Duodenal mucosa (tissue), 2 donors: ENCODE data around the gene DTNBP1.
"Not testable (repeated sequence)": the region's sequence is repeated elsewhere in the genome, so short reads cannot be mapped to it uniquely, and the experiment has no call there.

Experiments
- H3K27ac ChIP-seq: one replicate; pipeline ENCODE4 v1.7.0; 2013; ENCODE audit warnings: low read depth, low read length
- H3K27me3 ChIP-seq, 2 donors: one replicate each; pipeline ENCODE4 v1.7.0; 2013; ENCODE audit warnings: low read length in 2 of 2, control low read depth in 1 of 2; ENCODE audit not compliant: insufficient read depth in 2 of 2, control insufficient read depth in 1 of 2
- H3K36me3 ChIP-seq, 2 donors: one replicate each; pipeline ENCODE4 v1.7.0; 2013; ENCODE audit warnings: low read length in 2 of 2, control low read depth in 1 of 2; ENCODE audit not compliant: insufficient read depth in 2 of 2, control insufficient read depth in 1 of 2
- H3K4me1 ChIP-seq, 2 donors: one replicate each; pipeline ENCODE4 v1.7.0; 2013; ENCODE audit warnings: low read length in 2 of 2, control low read depth in 1 of 2; ENCODE audit not compliant: insufficient read depth in 2 of 2, control insufficient read depth in 1 of 2
- H3K4me3 ChIP-seq, 2 donors: one replicate each; pipeline ENCODE4 v1.7.0; 2013; ENCODE audit warnings: low read length in 2 of 2, low read depth in 1 of 2
- H3K9ac ChIP-seq, 2 donors: one replicate each; pipeline ENCODE4 v1.7.0; 2013; ENCODE audit warnings: low read length in 2 of 2, low read depth in 1 of 2
- H3K9me3 ChIP-seq, 2 donors: one replicate each; pipeline ENCODE4 v1.7.0; 2013; ENCODE audit warnings: low read length in 2 of 2, control low read depth in 1 of 2; ENCODE audit not compliant: control insufficient read depth in 1 of 2

Gene DTNBP1

GRCh38 chr6:15653581-15653980 lies 9.2 kb downstream of the DTNBP1 start:
- Histone ChIP-seq H3K27ac (no peak overlapping the region), H3K27me3 (no peaks in the 10 kb centered on the region), H3K4me3 (no peak overlapping the region), H3K36me3 (no peaks in the 10 kb centered on the region), H3K9me3 (no peaks in the 10 kb centered on the region), H3K9ac (no peak overlapping the region), H3K4me1 (peaks cover 0 to 6% of the 10 kb centered on the region in 2 donors)

DNA sequence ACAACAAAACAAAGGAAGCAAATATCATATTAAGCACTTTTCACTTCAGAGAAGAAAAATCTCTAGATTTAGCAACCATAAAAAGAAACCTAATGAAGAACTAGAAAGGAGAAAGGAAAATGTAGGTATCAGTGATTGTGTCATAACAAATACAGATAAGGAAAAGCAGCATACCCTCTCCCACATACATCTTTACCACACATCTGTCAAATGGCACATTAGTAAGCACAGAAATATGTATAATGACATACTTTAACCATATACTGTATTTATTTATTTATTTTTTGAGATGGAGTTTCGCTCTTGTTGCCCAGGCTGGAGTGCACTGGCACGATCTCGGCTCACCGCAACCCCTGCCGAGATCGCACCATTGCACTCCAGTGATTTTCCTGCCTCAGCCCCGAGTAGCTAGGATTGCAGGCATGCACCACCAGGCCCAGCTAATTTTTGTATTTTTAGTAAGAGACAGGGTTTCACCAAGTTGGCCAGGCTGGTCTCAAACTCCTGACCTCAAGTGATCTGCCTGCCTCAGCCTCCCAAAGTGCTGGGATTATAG lies 12.7 kb downstream of the DTNBP1 start:
- not testable (repeated sequence) for H3K4me3 ChIP-seq, H3K9ac ChIP-seq, H3K9me3 ChIP-seq, H3K4me1 ChIP-seq, H3K27me3 ChIP-seq, H3K27ac ChIP-seq, H3K36me3 ChIP-seq

- H3K27ac ChIP-seq = no peak overlapping the region
- H3K9ac ChIP-seq = no peak overlapping the region
- no peaks in the 10 kb centered on the region for H3K27me3 ChIP-seq
- H3K4me3 ChIP-seq = no peak overlapping the region
- peaks cover 3 to 12% of the 10 kb centered on the region in 2 donors for H3K9me3 ChIP-seq
- H3K36me3 ChIP-seq = peaks cover 0 to 5% of the 10 kb centered on the region in 2 donors
- H3K4me1 ChIP-seq = no peaks in the 10 kb centered on the region
These were observed 17.9 kb downstream of the DTNBP1 start for GRCh38 chr6:15644904-15645303.

DNA sequence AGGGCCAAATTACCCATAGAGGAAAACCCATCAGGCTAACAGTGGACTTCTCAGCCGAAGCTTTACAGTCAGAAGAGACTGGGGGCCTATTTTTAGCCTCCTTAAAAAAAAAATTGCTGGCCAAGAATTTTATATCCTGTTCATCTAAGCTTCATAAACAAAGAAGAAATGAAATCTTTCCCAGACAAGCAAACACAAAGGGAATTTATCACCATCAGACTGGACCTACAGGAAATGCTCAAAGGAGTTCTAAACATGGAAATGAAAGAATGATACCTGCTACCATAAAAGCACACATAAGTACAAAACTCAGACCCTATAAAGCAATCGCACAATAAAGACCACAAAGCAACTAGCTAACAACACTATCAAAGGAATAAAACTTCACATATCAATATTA lies 19.3 kb downstream of the DTNBP1 start:
- Histone ChIP-seq H3K4me1 (no peaks in the 10 kb centered on the region), H3K27ac (no peak overlapping the region), H3K9ac (no peak overlapping the region), H3K9me3 (peaks cover 4 to 15% of the 10 kb centered on the region in 2 donors), H3K4me3 (no peak overlapping the region), H3K36me3 (peaks cover 0 to 6% of the 10 kb centered on the region in 2 donors), H3K27me3 (no peaks in the 10 kb centered on the region)

- H3K4me3 ChIP-seq = no peak overlapping the region
- no peaks in the 10 kb centered on the region for H3K4me1 ChIP-seq
- no peaks in the 10 kb centered on the region for H3K27me3 ChIP-seq
- H3K9ac ChIP-seq = no peak overlapping the region
- H3K9me3 ChIP-seq = peaks cover 5 to 17% of the 10 kb centered on the region in 2 donors
- H3K36me3 ChIP-seq = peaks cover 0 to 9% of the 10 kb centered on the region in 2 donors
- no peak overlapping the region for H3K27ac ChIP-seq
These were observed 20.6 kb downstream of the DTNBP1 start for GRCh38 chr6:15642276-15642675.

DNA sequence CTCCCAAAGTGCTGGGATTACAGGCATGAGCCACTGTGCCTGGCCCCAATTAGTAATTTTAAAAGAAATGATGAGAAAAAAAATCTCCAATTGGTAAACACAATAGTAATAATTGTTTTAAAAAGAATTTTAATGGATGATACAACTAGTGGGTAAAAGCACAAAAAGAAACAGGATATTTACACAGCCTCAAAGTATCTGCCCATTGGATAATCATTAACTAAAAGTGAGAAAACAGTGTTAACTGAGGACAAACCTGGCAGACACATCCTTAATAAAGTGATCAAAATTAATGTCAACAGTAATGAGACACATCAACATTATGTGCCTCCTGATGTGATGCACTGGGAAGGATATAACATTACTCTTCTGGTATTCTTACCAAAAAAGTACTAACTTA lies 24.5 kb downstream of the DTNBP1 start:
- no peaks in the 10 kb centered on the region for H3K4me1 ChIP-seq
- H3K27me3 ChIP-seq = no peaks in the 10 kb centered on the region
- H3K9me3 ChIP-seq = peaks cover 2 to 10% of the 10 kb centered on the region in 2 donors
- no peak overlapping the region for H3K27ac ChIP-seq
- peaks cover 0 to 9% of the 10 kb centered on the region in 2 donors for H3K36me3 ChIP-seq
- H3K9ac ChIP-seq = no peak overlapping the region
- H3K4me3 ChIP-seq = no peak overlapping the region

- Histone ChIP-seq H3K4me1 (peaks cover 8 to 11% of the 10 kb centered on the region in 2 donors), H3K27me3 (no peaks in the 10 kb centered on the region), H3K9me3 (no peaks in the 10 kb centered on the region), H3K36me3 (peaks cover 0 to 5% of the 10 kb centered on the region in 2 donors), H3K9ac (no peak overlapping the region), H3K27ac (no peak overlapping the region), H3K4me3 (no peak overlapping the region)
These were observed 31.4 kb downstream of the DTNBP1 start for GRCh38 chr6:15631432-15631831.

GRCh38 chr6:15630202-15630601 lies 32.6 kb downstream of the DTNBP1 start:
- no peaks in the 10 kb centered on the region for H3K9me3 ChIP-seq
- peaks cover 0 to 13% of the 10 kb centered on the region in 2 donors for H3K36me3 ChIP-seq
- H3K27ac ChIP-seq = no peak overlapping the region
- peaks cover 8 to 11% of the 10 kb centered on the region in 2 donors for H3K4me1 ChIP-seq
- H3K4me3 ChIP-seq = no peak overlapping the region
- H3K27me3 ChIP-seq = no peaks in the 10 kb centered on the region
- no peak overlapping the region for H3K9ac ChIP-seq

DNA sequence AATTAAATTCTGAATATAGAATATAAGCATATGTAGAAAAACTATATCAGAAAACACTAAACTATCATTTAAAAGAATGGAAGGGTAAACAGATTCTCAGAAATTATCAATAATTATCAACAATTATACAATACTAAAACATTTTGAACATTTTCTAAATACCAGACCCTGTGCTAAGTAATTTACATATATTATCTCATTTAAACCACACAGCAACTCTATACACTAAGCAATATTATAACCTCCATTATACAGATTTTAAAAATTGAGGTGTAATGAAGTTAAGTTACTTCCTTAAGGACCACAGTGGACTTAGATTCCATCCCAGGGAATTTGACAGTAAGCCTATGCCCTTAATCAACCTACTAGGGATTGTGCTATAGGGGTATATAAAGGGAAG lies 33.3 kb downstream of the DTNBP1 start:
- Histone ChIP-seq H3K27me3 (no peaks in the 10 kb centered on the region), H3K4me3 (no peak overlapping the region), H3K4me1 (peaks cover 8 to 11% of the 10 kb centered on the region in 2 donors), H3K27ac (no peak overlapping the region), H3K9ac (no peak overlapping the region), H3K36me3 (peaks cover 0 to 13% of the 10 kb centered on the region in 2 donors), H3K9me3 (no peaks in the 10 kb centered on the region)

DNA sequence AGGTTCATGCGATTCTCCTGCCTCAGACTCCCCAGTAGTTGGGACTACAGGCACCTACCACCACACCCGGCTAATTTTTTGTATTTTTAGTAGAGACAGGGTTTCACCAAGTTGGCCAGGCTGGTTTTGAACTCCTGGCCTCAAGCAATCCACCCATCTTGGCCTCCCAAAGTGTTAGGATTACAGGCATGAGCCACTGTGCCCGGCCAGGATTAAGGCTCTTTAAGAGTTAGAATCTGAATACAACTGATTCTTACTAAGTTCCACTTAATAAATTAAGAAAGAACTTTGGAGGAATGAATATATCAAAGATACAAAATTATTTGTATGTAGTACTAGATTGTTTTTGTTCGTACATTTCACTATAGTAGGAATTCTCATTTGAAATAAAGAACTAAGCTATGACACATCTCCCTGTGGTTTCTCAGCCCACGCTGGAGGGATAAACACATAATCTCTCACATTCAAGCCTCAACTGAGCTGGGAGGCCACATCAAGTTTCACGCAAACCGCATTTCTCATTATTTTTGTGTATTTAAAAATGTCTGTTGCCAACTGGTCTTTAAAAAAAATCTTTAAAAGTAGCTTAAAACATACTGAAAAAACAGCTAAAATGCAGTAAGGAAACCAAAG lies 34.2 kb downstream of the DTNBP1 start:
- Histone ChIP-seq H3K4me1 (peaks cover 8 to 11% of the 10 kb centered on the region in 2 donors), H3K9me3 (no peaks in the 10 kb centered on the region), H3K27ac (no peak overlapping the region), H3K4me3 (no peak overlapping the region), H3K27me3 (no peaks in the 10 kb centered on the region), H3K36me3 (peaks cover 0 to 13% of the 10 kb centered on the region in 2 donors), H3K9ac (no peak overlapping the region)
